ENCODE results near the gene TAPT1.
"Not testable (repeated sequence)": the region's sequence is repeated elsewhere in the genome, so short reads cannot be mapped to it uniquely, and the experiment has no call there.

The TAPT1 gene, protein sequence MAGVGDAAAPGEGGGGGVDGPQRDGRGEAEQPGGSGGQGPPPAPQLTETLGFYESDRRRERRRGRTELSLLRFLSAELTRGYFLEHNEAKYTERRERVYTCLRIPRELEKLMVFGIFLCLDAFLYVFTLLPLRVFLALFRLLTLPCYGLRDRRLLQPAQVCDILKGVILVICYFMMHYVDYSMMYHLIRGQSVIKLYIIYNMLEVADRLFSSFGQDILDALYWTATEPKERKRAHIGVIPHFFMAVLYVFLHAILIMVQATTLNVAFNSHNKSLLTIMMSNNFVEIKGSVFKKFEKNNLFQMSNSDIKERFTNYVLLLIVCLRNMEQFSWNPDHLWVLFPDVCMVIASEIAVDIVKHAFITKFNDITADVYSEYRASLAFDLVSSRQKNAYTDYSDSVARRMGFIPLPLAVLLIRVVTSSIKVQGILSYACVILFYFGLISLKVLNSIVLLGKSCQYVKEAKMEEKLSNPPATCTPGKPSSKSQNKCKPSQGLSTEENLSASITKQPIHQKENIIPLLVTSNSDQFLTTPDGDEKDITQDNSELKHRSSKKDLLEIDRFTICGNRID

DNA sequence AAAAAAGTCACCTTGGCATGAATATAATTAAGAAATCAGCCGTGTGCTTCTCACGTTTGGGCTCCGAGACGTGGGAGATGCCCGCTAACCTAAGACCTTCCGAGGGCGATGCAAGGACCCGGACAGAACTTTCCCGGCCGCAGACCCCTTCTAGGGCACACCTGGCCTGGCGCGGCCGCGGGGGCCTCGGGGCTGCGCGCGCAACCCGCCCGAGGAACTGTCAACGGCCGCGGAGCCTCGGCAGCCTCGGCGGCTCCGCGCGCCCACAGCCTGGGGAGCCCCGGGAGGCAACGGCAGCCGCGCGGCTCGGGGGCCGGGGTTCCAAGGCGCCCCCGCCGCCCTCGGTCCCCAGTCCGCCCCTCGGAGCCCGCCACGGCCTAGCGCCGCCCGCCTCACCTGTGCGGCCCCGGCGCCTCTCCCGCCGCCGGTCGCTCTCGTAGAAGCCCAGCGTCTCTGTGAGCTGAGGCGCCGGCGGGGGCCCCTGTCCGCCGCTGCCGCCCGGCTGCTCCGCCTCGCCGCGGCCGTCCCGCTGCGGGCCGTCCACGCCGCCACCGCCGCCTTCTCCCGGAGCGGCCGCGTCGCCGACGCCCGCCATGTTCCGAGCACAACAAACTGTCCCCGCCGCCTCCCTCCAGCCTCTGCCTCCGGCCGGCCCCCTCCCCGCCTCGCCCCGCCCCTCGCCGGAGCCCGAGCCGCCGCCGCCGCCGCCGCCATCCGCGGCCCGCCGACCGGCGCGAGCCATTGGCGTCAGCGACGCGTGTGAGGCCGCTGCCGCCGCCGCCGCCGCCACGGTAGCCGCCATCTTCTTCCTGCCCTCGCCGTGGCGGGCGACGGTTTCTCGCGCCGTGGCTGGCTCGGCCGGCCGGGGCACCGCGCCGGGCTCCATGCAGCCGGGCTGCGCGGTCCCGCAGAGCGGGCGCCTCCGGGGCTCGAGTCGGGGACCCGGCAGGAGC lies at the start of gene TAPT1:
TSS of gene TAPT1 (minus strand) at position 609 of the 953 bp plus-strand sequence. CDS start at position 595, 14 bp downstream.
- DNase-seq (ENCODE audit: low read depth in 2 of 2): peak; percentile 72 to 76

DNA sequence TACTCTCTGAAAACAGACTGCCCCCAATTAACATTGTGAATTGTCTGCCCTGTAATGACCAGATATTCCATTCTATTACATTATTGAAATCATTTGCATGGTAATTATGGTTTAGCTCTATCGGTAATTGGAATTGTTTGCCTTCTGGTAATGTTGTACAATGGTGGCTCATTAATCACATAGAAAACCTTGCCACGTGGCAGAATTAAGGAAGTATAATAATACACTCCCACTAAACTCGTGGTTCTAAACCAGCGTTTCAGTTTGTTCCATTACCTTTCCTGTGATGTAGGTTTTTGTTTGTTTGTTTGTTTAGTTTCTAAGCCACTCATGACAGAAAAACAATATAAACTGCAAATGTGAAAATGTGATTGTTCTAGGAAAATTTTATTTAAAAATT lies 45.1 kb upstream of the TAPT1 start:
- DNase-seq (ENCODE audit: low read depth in 2 of 2): no peak

DNA sequence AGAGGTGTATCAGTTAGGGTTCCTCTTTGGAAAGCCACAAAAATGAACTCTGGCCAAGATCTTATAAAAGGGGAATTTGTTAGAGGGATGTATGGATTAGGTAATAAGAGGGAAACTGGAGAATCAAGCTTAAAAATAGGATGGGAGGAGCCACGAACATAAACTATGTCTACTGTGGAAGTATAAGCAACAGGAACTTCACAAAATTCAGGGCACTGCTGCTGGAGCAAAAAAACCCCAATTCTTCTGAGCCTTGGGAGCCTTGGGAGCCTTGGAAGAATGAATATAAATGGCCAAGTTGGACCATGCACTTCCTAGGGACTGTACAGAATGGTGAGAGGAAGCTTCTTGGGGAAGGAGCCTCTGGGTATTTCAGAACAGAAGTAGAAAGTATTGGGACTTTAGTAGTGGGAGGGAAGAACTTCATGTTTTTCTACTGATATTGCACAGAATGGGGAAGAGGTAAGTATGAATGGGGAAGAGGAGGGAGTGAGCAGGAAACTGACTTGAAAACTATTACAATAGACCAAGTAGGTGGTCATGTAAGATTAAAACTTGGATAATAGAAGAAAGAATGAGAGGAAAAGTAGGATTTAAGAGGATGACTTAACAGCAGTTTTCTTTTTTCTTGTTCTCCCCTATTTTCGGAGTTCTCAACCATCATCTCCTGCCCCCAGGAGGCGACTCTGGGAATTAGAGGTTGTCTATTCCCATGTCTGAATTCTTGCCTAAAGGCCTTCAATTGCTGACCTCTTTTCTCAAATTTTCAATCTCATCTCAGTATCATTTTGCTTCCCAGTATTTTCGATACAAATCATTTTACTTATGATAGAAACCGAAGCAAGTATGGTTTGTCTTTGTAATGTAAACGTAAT lies 44.4 kb upstream of the TAPT1 start:
- no peak for DNase-seq (ENCODE audit: low read depth in 2 of 2)

DNA sequence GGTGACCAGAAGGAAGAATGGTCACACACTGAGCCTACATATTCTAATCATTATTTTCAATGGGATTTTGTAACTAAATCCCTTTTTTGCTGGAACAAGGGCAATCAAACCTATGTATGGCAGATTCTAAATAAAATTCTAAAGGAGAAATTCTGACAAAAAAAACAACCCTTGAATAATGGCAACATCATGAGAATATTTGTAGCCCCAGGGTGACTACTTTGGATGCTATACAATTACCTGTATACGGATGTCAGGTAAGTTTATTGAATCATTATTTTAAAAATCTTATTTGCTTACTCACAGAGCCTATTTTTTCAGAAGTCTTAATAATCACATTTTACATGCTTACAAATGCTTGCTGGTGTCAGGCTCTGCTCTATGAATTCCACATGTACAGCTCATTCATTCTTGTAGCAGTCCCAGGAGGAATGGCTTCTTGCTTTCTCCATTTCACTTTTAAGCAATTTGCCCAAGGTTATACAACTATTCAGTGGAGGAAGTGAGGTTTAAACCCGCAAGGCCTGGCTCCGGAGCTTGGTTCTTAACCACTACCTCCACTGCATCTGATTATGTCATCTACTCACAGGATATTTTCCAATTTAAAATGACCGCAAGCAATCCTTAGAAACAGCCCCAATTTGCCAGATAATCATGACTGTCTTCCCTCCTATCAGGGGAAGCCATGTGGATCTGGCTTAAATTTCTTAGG lies 43.6 kb upstream of the TAPT1 start:
- not testable (repeated sequence) for DNase-seq (ENCODE audit: low read depth in 2 of 2)

DNA sequence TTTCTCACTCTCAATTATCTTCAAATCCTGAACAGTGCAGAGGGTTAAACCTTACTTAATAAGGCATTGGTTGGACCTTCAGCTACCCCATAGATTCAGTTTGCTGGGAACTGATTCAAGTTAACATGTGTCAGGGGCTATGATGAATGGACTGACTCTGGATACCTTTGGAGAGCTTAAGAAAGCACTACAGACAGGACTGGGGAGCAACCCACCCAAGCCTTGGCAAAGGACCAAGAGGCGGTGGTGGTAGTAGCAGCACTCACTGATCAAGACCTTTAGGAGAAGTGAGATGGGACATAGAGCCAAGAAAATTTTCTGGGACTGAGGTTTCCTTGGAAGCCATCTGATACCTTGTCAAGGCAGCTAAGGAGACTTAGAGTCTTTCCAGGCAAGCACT lies 43.0 kb upstream of the TAPT1 start:
- no peak for DNase-seq (ENCODE audit: low read depth in 2 of 2)

DNA sequence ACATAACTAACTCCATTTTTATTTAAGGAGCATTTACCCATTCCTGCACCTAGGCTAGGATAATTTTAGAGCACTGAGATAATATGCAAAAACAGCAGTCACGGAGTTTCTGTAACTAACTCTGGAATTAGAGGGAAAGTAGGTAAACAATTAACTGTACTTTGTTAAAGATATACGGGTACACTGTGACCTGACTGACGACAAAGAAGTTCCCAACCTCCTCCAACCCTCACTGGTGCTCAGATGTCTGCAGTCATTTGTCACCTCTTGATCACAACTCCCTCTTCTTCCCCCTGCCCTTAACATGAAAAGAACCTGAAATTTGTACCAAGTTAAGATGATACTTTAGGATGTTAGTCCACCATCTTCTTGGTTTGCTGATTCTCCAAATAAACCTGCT lies 42.0 kb upstream of the TAPT1 start:
- no peak for DNase-seq (ENCODE audit: low read depth in 2 of 2)

DNA sequence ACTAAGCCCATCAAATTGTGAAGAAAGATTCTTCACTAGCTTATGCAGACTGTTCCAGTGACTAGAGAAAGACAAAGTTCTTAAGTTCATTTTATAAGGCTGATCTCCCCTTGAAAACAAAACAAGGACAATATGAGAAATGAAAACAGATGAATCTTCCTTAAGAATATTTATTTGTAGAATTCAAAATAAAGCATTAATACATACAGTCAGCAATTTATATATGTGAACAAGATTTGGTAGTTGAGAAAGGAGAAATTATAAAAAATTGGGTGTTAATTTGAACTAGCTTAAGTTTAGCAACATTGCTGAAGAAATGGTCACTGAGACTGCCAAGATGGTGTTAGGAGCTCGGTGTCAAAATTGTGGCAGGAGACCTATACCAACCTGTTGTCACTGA lies 41.4 kb upstream of the TAPT1 start:
- DNase-seq (ENCODE audit: low read depth in 2 of 2): no peak

DNA sequence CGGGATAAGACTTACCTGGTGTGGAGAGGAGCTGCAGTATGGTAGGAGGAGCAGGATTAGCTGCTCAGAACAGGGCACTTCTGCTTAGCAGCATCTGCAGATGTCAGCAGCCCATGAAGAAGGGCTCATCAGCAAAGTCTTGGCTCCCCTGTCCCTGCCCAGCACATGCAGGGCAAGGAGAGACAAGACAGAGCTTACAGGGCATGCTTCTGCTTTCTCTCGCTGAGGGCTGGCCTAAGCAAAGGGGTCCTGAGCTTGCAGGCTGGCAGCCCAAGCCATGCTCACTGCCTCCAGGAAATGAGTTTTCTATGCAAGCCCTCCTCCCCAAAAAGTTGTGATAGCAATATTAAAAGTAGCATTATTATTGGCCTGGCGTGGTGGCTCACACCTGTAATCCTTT lies 39.5 kb upstream of the TAPT1 start:
- DNase-seq (ENCODE audit: low read depth in 2 of 2): no peak

DNA sequence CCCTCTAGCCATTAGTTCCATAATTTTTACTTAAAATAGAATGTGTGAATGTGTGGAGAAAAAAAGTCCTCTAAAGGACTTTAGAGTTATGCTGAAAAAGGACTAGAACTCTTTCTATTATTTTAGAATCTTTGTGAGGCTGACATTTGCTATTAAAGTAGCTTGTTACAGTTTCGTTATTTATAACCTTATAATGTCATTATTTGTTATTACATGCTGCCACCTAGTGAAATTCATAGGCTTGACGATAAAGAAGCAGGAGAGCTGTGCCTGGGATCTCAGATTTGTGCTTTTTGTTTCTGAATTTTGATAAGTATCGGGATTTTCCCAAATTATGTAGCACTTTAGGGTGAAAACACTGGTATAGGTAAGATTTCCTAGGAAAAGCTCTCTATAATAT lies 38.5 kb upstream of the TAPT1 start:
- no peak for DNase-seq (ENCODE audit: low read depth in 2 of 2)

DNA sequence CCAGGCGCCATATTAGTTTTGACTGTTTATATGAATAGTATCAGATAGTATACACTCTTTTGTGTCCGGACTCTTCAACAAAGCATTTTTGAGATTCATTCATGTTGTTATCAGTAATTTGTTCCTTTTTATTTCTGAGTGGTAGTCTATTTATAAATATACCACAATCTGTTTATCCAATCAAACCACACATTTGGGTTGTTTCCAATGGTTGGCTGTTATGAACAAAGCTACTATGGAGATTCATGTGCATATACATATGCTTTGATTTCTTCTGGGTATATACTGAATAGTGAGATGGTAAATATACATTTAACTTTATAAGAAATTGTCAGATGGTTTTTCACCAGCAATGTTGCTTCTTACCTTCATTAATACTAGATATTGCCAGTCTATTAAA lies 36.8 kb upstream of the TAPT1 start:
- DNase-seq (ENCODE audit: low read depth in 2 of 2): no peak

DNA sequence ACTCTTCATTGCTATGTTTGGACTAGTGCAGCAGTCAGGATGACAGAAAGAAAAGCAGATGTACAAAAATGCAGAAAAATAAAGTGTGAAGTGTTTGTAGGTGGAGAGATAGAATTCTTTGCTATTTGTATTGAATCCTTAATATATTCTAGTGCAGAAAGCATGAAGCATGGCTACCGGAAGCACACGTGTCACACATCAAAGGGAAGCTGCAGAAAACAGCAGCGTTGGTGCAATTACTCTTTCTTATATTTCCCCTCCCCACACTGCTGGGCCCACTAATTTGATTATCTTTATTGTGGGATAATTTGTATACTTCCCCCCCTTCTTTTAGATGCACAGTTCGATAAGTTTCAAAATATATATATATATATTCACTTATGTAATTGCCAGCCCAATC lies 35.9 kb upstream of the TAPT1 start:
- DNase-seq (ENCODE audit: low read depth in 2 of 2): no peak

DNA sequence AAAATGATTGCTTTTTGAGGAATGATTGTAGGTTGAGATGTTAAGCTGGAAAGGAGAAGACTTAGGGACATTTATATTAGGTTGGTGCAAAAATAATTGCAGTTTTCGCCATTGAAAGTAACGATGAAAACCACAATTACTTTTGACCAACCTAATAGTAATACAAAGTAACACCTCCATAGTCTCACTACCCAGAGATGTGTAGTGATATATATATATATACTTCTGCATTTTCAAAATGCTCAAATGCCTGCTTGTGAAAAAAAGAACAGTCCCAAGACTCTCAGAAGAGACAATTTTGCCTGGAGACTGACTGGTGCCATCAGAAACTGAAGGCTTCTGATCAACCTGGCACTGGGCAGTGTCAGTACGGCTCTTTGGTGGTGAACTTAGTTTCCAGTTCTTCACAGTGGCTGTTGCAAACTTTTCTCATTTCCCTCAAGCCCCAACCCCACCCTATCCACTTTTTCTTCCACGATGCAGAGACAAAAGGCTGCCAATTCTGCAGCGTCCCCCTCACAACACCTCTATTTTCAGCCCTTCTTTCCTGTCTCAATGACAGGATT lies 35.1 kb upstream of the TAPT1 start:
- DNase-seq (ENCODE audit: low read depth in 2 of 2): no peak

DNA sequence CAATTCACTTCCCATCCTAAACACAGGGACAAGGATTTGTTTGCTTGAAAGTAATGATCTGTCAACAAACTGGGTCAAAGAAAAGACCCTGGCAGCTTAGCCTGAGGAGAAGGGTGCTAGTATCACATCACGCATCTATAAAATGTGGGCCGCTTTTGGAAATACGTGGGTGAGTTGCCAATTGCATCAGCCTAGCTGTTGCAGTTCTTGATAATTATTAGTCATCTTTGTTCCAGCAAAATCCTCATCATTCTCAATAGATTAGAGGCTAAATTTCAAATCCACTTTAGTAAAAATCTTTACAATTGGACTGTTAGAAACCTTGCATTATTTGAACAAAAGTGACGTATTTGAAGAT lies 33.6 kb upstream of the TAPT1 start:
- peak in 1 of 2 donors; percentile 31 for DNase-seq (ENCODE audit: low read depth in 2 of 2)

DNA sequence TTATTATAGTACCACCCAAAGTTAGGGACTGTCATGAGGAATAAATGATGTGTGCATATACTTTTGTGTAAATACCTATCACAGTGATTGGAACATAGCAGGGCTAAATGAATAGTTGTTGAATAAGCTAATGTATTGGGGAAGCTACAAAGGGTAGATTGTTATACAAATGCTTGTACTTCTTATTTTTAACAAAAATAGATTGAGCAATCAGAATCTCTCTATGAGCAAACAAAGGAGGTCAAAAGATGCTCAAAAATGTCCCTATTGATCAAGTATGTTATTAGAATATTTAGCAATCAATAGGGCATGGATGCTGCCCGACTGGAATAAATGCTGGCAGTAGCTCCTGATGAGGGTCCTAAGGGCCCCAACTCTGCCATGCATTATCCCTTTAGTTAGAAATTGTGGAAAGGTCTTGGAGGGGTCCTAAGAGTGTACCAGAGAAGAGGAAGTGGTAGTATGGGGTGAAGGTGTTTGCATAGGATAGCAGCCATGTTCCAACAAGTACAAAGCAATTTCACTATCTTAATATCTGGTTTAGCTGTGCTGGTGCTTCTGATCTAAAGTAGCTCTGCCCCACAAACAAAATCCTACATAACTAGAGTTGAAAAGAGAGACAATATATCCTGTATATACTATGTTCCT lies 33.1 kb upstream of the TAPT1 start:
- DNase-seq (ENCODE audit: low read depth in 2 of 2): no peak

DNA sequence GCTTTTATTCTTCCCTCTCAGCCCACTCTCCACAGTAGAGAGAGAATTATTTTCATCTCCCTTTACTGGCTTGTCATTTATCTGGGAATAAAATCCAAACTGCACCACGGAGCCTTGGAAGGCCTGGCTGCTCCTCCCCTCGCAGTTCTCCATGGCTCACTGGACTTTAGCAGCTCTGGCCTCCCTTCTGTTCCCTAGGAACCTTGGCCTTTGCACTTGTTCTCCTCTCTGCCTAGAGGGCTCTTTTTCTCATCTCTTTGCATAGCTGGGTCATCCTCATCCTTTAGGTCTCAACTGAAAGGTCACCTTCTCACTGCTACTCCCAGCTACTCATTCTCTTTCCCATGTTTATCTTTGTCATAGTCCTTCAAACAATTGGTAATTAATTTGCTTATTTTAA lies 31.3 kb upstream of the TAPT1 start:
- no peak for DNase-seq (ENCODE audit: low read depth in 2 of 2)

DNA sequence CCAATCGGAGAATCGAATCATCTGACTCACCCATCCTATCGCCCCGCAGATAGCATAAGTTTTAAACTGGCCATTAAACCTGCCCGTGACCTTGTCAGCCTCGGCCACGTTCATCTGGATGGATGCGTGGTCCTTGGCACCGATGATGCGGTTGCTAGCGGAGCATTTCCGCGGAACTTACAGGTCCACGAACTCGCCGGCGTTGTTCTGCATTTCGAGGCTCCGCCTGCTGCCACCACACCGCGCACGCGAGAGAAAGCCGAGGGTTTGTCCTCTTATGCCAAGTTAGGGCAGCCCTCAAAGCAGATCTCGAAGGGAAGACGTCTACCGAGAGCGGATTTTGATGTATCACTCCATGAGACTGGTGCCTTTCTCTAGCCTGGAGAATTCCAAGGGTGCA lies 30.1 kb upstream of the TAPT1 start:
- no peak for DNase-seq (ENCODE audit: low read depth in 2 of 2)

DNA sequence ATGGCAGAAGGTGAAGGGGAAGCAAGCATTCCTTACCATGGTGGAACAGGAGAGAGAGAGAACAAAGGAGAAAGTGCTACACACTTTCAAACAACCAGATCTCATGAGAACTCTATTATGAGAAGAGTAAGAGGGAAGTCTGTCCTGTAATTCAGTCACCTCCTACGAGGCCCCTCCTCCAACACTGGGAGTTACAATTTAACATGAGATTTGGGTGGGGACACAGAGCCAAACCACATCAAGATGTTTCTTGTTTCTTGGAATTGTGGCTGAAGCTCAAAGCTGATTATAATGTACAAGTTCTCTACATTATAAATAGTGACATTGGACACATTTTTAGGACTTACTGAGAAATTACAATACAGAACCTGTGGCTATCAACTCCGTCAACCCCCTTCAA lies 29.5 kb upstream of the TAPT1 start:
- no peak for DNase-seq (ENCODE audit: low read depth in 2 of 2)

DNA sequence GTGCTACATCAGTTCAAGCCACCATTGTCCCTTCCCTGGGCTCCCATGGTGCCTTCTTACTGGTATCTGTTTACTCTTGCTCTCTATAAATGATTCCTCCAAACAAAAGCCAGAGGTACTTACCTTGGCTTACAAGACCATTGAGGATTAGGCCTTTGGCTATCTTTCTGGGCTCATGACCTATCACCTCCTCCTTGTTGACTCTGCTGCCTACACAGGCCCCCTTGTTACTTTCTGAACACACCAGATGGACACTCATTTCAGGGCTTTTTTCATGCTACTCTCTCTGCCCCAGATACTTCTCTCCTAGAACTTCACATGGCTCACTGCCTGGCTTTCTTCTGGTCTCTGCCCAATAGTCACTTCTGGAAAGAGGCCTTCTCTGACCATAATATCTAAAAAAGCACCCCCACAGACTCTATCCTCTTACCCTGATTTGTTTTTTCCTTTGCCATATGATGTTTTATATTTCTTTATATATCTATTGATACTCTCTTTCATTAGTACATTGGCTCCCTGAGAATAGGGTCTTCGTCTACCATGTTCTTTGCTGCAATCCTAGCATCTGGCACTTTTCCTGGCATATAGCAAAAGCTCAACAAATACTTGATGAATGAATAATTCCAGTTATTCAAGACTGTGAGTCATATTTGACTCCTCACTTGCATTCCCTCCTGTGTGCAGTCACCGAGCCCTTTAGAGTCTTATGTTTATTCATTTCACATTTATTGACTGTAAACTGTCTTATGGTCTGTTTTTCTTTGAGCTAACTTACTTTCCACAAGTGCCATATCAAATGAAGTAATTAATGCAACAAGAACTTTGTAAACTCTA lies 27.1 kb upstream of the TAPT1 start:
- DNase-seq (ENCODE audit: low read depth in 2 of 2): no peak

DNA sequence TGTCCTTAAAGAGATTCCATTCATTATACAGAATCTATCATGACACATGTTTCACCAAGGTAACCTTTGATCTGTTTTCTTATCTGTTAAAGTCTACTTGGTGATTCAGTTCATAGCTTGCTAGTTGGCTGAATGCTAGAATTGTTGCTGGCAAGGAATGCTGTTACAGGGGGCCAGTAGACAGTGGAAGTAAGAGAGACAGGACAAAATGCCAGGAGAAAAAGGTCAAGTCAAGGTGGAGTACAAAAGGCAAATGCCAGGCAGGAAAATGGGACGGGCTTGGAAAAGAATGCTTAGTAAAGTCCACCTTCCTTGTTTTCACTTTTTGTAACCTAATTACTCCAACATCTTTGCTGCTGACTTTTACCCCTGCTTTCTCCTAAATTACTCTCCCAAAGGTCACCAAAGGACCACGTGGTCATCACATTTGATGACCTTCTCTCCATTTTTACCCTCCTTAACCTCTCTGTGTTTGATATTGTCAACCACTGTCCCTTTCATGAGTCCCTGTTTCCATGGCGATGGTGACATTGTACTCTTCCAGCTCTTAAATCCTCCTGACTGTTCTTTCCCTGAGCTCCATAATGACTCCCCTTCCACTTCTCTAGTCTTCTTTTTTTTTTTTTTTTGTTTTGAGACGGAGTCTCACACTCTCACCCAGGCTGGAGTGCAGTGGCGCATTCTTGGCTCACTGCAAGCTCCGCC lies 24.5 kb upstream of the TAPT1 start:
- DNase-seq (ENCODE audit: low read depth in 2 of 2): no peak

Data from stimulated activated CD8-positive, alpha-beta memory T cell treated with anti-CD3 and anti-CD28 coated beads, Interleukin-15, amount 100 ng/mL, for 48 hours (primary cell).